ENCODE data around the gene BBS2. TPM values are rescaled to one million over a fixed set of nuclear protein-coding genes. Genes with fewer than 3 reads are reported as not detected.

Gene BBS2
- total RNA-seq, 3 donors from 2014 or later (not counting 1 experiment from before 2014, with no cell fraction given), result 36.8 to 40.3 (median 38.2) TPM

- Mint-ChIP-seq H3K36me3 (no peaks in the 10 kb centered on the region), H3K27me3 (ENCODE audit: low read depth in 2 of 2) (peaks cover 18 to 20% of the 10 kb centered on the region in 2 donors), H3K4me3 (no peak overlapping the region), H3K9me3 (no peaks in the 10 kb centered on the region), H3K4me1 (no peaks in the 10 kb centered on the region), H3K27ac (no peak overlapping the region)
- Histone ChIP-seq H3K27ac (ENCODE audit: low read length) (no peak overlapping the region), H3K36me3 (ENCODE audit: control insufficient read depth, insufficient read depth, low read length) (no peaks in the 10 kb centered on the region), H3K4me3 (ENCODE audit: low read length) (no peak overlapping the region), H3K27me3 (ENCODE audit: control insufficient read depth, insufficient read depth, low read length) (no peaks in the 10 kb centered on the region), H3K4me1 (ENCODE audit: control insufficient read depth, insufficient read depth, low read length) (no peaks in the 10 kb centered on the region), H3K9me3 (ENCODE audit: control insufficient read depth, insufficient read depth, low read length) (no peaks in the 10 kb centered on the region)
- no peak for TF ChIP-seq CTCF (IDR thresholded peaks at IDR 0.05)
- ATAC-seq (no peak), DNase-seq (no peak)
- WGBS (ENCODE audit: insufficient coverage), result 93% methylated on average over 3 of the region's 4 CpGs
- intact Hi-C loops (cut with micrococcal nuclease), result no loop called here
Measured at GRCh38 chr16:56539656-56540055, 19.8 kb upstream of the BBS2 start.

DNA sequence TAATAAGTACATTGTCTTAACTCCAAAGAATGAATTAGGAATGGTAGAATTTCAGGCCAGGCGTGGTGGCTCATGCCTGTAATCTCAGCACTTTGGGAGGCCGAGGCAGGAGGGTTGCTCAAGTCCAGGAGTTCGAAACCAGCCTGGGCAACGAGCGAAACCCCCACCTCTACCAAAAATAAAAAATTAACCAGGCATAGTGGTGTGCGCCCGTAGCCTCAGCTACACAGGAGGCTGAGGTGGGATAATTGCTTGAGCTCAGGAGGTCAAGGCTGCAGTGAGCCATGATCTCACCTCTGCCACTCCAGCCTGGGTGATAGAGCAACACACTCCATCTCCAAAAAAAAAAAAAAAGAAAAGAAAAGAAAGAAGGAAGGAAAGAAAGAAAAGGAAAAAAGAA, 18.5 kb upstream of the BBS2 start:
- H3K4me3 ChIP-seq (ENCODE audit: low read length), result no peak overlapping the region
- Mint-ChIP-seq H3K4me1 (no peaks in the 10 kb centered on the region), H3K4me3 (no peak overlapping the region), H3K36me3 (no peaks in the 10 kb centered on the region), H3K9me3 (no peaks in the 10 kb centered on the region), H3K27me3 (ENCODE audit: low read depth in 2 of 2) (peaks cover 20 to 28% of the 10 kb centered on the region in 2 donors), H3K27ac (no peak overlapping the region)
- ATAC-seq (no peak), DNase-seq (no peak)
- H3K9me3 ChIP-seq (ENCODE audit: control insufficient read depth, insufficient read depth, low read length), result no peaks in the 10 kb centered on the region
- intact Hi-C loops (cut with micrococcal nuclease), result no loop called here
- H3K27me3 ChIP-seq (ENCODE audit: control insufficient read depth, insufficient read depth, low read length), result no peaks in the 10 kb centered on the region
- no peaks in the 10 kb centered on the region for H3K36me3 ChIP-seq (ENCODE audit: control insufficient read depth, insufficient read depth, low read length)
- no peak overlapping the region for H3K27ac ChIP-seq (ENCODE audit: low read length)
- no peak for TF ChIP-seq CTCF (IDR thresholded peaks at IDR 0.05)
- no peaks in the 10 kb centered on the region for H3K4me1 ChIP-seq (ENCODE audit: control insufficient read depth, insufficient read depth, low read length)
- 90% methylated on average over 6 of the region's 7 CpGs for WGBS (ENCODE audit: insufficient coverage)

DNA sequence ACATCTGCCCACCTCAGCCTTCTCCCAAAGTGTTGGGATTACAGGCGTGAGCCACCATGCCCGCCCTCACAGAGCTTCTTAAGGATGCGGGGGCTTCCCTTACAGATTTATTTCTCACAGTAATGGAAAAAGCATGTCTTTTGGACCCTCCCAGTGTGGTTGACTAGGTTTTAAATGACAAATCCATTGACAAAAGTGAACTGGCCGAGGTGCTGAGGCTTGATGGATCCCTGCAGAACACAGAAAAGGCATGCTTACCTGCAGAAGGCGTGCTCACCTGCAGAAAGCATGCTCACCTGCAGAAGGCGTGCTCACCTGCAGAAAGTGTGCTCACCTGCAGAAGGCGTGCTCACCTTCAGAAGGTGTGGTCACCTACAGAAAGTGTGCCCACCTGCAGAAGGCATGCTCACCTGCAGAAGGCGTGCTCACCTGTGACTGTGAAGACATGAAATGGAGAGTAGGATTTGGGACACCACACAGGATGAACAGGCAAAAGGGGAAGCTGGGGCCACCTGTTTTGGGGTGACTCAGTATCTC, 15.1 kb upstream of the BBS2 start:
- 80% methylated on average over 8 of the region's 8 CpGs for whole genome bisulfite sequencing (ENCODE audit: insufficient coverage)
- intact Hi-C loops (cut with micrococcal nuclease), result no loop called here
- Histone ChIP-seq H3K36me3 (ENCODE audit: control insufficient read depth, insufficient read depth, low read length) (no peaks in the 10 kb centered on the region), H3K4me1 (ENCODE audit: control insufficient read depth, insufficient read depth, low read length) (no peaks in the 10 kb centered on the region), H3K27me3 (ENCODE audit: control insufficient read depth, insufficient read depth, low read length) (no peaks in the 10 kb centered on the region), H3K27ac (ENCODE audit: low read length) (no peak overlapping the region), H3K9me3 (ENCODE audit: control insufficient read depth, insufficient read depth, low read length) (no peaks in the 10 kb centered on the region), H3K4me3 (ENCODE audit: low read length) (no peak overlapping the region)
- DNase-seq, result no peak
- peaks cover 18 to 29% of the 10 kb centered on the region in 2 donors for H3K27me3 Mint-ChIP-seq (ENCODE audit: low read depth in 2 of 2)
- H3K4me1 Mint-ChIP-seq, result no peaks in the 10 kb centered on the region
- no peaks in the 10 kb centered on the region for H3K9me3 Mint-ChIP-seq
- no peak for TF ChIP-seq CTCF (IDR thresholded peaks at IDR 0.05)
- no peak overlapping the region for H3K4me3 Mint-ChIP-seq
- no peaks in the 10 kb centered on the region for H3K36me3 Mint-ChIP-seq
- no peak overlapping the region for H3K27ac Mint-ChIP-seq
- no peak for ATAC-seq

- no peaks in the 10 kb centered on the region for H3K36me3 ChIP-seq (ENCODE audit: control insufficient read depth, insufficient read depth, low read length)
- H3K27ac Mint-ChIP-seq, result no peak overlapping the region
- TF ChIP-seq CTCF (IDR thresholded peaks at IDR 0.05), result no peak
- intact Hi-C loops (cut with micrococcal nuclease), result no loop called here
- H3K27me3 ChIP-seq (ENCODE audit: control insufficient read depth, insufficient read depth, low read length), result no peaks in the 10 kb centered on the region
- WGBS (ENCODE audit: insufficient coverage), result 79% methylated on average over 4 of the region's 4 CpGs
- no peaks in the 10 kb centered on the region for H3K9me3 ChIP-seq (ENCODE audit: control insufficient read depth, insufficient read depth, low read length)
- H3K27ac ChIP-seq (ENCODE audit: low read length), result no peak overlapping the region
- H3K27me3 Mint-ChIP-seq (ENCODE audit: low read depth in 2 of 2), result peaks cover 27 to 33% of the 10 kb centered on the region in 2 donors
- no peak overlapping the region for H3K4me3 Mint-ChIP-seq
- H3K4me1 ChIP-seq (ENCODE audit: control insufficient read depth, insufficient read depth, low read length), result no peaks in the 10 kb centered on the region
- H3K4me3 ChIP-seq (ENCODE audit: low read length), result no peak overlapping the region
- ATAC-seq, result no peak
- H3K9me3 Mint-ChIP-seq, result no peaks in the 10 kb centered on the region
- H3K36me3 Mint-ChIP-seq, result no peaks in the 10 kb centered on the region
- H3K4me1 Mint-ChIP-seq, result no peaks in the 10 kb centered on the region
- no peak for DNase-seq
Measured at GRCh38 chr16:56532714-56533113, 12.9 kb upstream of the BBS2 start.

Measured in natural killer cell (primary cell).